Epithelial cell of esophagus (primary cell): Measurements from ENCODE around the gene RAMAC.

Source experiments
- DNase-seq: peaks from one replicate; pipeline ENCODE4 v3.0.0; 2010; ENCODE audit warnings: low read depth
- H3K4me3 ChIP-seq: 2 replicates; pipeline ENCODE4 v1.5.1; 2011; ENCODE audit warnings: mild to moderate bottlenecking, low read length, control low read depth
- TF ChIP-seq, protein P1 (sequence below): IDR thresholded peaks from 2 replicates; pipeline ENCODE4 v1.5.1; 2011; ENCODE audit warnings: low read depth, mild to moderate bottlenecking, low read length, control low read depth, inconsistent platforms; ENCODE audit not compliant: insufficient read depth; ENCODE audit errors: missing control alignments

Gene RAMAC

DNA sequence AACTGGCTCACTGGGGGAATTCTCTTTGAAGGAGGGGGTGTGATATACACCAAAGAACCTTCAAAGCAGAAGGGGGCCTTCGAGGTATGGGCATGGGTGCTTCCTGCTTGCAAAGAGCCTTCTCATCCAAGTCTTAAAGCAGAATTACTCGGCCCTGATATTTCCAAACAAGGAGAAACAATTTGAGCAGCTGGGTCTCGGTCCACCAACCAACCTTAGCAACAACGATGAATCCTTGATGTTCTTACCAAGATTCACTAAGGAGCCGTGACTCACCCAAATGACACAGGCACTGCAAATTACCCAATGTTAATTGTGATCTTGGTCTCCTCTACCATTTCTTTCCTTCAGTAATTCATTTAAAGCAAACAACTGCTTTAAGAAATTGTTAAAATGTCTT, 41.2 kb upstream of the RAMAC start:
- TF ChIP-seq, protein P1, sequence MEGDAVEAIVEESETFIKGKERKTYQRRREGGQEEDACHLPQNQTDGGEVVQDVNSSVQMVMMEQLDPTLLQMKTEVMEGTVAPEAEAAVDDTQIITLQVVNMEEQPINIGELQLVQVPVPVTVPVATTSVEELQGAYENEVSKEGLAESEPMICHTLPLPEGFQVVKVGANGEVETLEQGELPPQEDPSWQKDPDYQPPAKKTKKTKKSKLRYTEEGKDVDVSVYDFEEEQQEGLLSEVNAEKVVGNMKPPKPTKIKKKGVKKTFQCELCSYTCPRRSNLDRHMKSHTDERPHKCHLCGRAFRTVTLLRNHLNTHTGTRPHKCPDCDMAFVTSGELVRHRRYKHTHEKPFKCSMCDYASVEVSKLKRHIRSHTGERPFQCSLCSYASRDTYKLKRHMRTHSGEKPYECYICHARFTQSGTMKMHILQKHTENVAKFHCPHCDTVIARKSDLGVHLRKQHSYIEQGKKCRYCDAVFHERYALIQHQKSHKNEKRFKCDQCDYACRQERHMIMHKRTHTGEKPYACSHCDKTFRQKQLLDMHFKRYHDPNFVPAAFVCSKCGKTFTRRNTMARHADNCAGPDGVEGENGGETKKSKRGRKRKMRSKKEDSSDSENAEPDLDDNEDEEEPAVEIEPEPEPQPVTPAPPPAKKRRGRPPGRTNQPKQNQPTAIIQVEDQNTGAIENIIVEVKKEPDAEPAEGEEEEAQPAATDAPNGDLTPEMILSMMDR: no peak
- H3K4me3 ChIP-seq: no peak overlapping the region
- peak; percentile 89 for DNase-seq

DNA sequence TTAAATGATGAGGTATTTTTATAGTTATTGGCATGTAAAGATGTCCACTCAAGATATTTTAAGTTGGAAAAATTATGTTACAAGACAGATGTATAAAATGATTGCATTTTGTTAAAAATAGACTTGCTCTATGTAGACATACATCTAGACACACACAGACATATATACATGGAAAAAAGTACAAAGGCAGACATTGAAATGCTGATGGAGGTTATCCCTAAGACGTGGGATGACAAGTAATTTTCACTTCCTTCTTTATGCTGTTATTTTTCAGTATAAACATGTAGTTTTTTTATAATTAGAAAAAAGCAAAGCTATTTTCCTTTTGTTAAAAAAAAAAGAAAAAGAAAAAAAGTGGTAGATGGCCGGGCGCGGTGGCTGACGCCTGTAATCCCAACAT, 40.7 kb upstream of the RAMAC start:
- DNase-seq: no peak
- H3K4me3 ChIP-seq: no peak overlapping the region
- TF ChIP-seq, protein P1: no peak

DNA sequence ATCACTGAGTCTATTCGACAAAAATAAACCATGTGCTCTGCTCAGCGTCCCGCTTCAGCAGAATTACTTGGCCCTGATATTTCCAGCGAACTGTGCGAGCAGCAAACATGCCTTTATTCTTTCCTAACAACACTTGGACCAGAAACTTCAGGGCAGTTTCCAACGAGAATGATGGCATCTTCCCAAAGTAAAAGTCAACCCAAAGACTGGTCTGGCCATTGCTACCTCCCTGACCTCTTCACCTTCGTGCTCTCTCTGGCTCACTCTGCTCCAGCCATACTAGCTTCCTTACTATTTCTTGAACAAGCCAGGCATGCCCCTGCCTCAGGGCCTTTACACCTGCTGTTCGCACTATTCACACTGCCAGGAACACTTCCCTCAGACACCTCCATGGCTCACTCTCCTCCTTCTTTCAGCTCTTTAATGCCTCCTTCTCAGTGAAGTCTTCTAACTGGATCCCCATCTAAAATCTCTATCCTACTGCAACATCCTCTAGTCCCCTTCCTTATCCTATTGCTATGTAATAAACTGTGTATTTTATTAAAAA, 39.8 kb upstream of the RAMAC start:
- H3K4me3 ChIP-seq: no peak overlapping the region
- DNase-seq: no peak
- TF ChIP-seq, protein P1: no peak

DNA sequence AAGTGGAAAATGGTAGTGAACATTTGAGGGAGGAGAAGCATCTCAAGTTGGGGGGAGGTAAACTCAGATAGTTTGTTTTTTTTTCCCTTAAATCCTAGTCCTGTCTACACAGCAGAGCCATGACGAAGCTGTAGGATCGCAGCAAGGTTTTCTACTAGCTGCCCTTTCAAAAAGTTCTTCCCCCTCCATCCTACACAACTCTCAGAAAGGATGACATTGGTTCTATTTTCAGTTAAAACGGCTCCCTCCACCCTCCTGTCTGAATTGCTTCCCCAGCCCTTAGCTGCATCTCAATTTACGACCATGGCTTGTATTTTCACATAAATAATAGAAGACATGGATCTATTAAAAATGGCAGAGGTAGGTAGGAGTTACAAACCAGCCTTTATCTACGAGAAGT, 35.7 kb upstream of the RAMAC start:
- no peak for DNase-seq

DNA sequence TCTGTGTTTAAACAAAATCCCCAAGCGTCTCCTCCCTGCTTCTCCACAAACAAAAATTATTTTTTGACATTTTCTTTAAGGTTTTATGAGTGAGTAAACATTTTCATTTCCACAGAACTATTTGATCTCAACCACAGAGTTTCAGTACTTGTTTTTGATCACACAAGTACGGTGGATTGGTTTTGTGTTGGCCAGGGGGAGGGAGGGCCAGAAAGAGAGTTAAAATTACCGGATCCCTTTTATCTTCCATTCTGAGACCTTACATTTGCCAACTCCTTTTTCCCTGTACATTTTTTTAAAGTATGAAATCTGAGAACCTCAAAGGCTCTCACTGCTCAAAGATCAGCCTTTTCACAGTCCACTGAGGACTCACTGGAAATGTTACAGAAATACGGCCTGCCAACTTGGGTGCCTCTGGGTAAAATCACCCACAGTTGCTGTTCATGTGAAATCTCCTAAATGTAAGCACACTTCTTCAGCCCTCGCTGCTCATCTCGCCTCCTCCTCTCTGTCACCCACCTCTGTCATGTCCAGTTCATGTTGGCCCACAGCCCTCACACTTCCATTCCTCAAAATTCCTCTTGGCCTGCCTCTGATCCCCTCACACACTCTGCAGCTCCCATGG, 35.2 kb upstream of the RAMAC start:
- DNase-seq: no peak
- no peak overlapping the region for H3K4me3 ChIP-seq
- TF ChIP-seq, protein P1: no peak

More for the DNA sequence above, 35.7 kb upstream of the RAMAC start:
- no peak overlapping the region for H3K4me3 ChIP-seq
- TF ChIP-seq, protein P1: no peak

DNA sequence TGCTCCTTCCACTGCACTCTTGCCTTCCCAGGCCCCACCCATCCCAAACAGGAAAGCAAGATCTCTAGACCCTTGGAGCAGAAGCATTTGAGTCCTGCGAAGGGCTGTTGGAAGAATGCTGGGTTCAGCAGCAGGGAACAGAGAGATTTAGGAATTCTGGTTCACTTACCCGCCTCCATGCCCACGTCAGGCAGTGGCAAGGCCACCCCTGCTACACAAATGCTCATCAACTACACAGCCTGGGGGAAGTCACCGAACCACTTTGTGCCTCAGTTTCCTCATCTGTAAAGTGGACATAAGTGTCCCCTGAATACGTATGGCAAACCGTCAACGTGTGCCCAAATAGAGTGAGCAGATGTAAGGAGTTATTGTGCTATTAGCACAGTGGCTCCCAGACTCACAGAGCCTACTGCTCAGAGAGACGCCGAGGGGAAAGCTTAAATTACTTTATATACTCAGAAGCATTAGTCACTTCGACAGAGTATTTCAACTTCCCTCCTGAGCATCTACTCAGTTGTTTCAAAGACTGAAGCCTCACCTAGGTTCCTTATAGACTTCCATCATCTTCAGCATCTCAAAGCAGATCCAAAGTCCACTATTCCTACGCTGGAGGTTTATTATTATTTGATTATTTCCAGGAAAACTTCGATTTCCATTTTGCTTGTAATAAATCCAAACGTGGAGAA, 34.4 kb upstream of the RAMAC start:
- DNase-seq: peak; percentile 66
- peak overlapping the region; percentile 63 for H3K4me3 ChIP-seq
- TF ChIP-seq, protein P1: no peak
